ES-I3 (cell line): ENCODE results near the gene PRCC.

Source experiments
- H3K36me3 ChIP-seq: 2 replicates; pipeline ENCODE4 v1.6.1; 2013; ENCODE audit warnings: mild to moderate bottlenecking, low read length, control low read depth, moderate library complexity; ENCODE audit not compliant: insufficient read depth
- H3K4me1 ChIP-seq: 2 replicates; pipeline ENCODE4 v1.6.1; 2013; ENCODE audit warnings: mild to moderate bottlenecking, control low read depth, low read length; ENCODE audit not compliant: insufficient read depth
- H3K9ac ChIP-seq: 2 replicates; pipeline ENCODE4 v1.6.1; 2013; ENCODE audit warnings: low read depth, mild to moderate bottlenecking, low read length, moderate library complexity
- H3K9me3 ChIP-seq: 2 replicates; pipeline ENCODE4 v1.6.1; 2013; ENCODE audit warnings: mild to moderate bottlenecking, low read length, moderate library complexity; ENCODE audit not compliant: control insufficient read depth, insufficient read depth

Gene PRCC

DNA sequence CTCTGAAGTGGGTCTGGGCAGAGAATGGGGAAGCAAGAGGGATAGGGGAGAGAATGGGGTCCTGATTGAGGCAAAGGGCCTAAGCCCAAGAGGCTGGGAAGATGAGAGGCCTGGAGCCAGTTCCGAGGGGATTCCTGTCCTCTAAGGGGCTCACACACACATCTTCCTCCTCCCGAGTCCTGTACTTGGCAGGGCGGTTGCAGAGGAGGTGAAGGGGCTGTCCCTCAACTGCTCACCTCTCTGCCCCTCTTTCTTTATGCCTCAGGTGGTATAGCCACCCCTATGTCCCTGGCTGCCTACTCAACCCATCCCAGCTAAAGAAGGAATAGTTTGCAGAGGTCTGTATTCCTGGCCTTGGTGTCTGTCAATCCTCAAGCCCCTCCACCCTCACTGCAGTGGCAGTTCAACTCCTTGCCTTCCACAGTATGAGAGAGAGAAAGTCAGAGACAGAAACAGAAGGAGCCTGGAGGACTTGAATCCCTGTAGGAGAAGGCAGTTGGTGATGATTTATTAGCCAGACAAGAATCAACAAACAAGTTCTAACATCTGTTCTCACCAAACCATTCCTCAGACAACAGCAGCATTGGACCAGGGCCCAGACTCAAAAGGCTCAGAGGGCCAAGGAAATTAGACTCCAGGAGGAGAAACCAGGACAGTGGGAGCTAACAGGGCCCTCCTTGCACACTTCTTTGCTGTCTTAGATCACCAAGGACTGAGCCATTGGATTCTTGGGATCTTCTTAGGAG, 38.6 kb downstream of the PRCC start:
- peaks cover 2% of the 10 kb centered on the region; the same call in 1 of the 2 replicates for H3K36me3 ChIP-seq
- H3K9me3 ChIP-seq = no peaks in the 10 kb centered on the region
- H3K4me1 ChIP-seq = no peaks in the 10 kb centered on the region
- H3K9ac ChIP-seq = no peak overlapping the region

DNA sequence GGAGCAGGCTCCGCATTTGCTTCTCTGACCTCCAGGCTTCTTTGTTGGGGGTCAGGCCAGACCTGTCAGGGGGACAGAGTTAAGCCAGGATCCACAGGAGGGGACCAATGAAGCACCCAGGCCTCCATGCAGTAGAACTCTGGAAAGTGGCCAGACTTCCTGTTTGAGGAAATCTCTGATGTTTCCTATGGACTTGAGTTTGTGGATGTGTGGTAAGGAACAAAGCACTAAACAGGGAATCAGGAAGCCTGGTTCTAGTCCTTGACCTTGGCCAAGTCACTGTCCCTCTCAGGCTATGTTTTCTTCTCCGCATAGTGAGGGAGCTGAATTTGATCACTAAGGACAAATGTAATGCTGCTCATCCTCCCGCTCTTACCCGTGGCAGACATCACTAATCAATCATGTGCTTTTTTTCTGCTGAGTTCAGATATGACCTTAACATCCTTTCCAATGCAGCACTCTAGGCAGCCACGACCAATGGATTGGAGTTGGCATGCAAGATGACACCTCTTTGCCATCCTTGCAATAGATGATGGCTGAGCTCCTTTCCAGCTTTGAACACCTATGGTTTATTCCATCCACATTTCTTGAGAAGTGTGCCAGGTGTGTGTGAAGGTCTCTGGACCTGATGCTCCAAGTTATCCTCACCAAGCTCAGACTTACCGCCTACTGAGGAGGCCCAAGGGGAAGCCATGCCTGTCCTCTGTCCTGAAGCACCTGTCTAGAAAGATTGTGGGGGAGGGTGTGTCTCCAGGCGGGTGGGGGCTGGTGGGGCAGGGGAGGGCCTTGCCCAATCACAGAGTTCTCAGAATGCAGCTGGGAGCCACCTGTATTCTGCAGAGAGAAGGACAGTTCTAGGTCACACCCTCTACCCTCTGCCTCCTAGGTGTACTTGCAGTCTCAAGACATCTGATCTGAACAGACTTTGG, 39.4 kb downstream of the PRCC start:
- Histone ChIP-seq H3K36me3 (peaks cover 2% of the 10 kb centered on the region; the same call in 1 of the 2 replicates), H3K4me1 (no peaks in the 10 kb centered on the region), H3K9ac (no peak overlapping the region), H3K9me3 (no peaks in the 10 kb centered on the region)

GRCh38 chr1:156807627-156808026, 40.3 kb downstream of the PRCC start:
- Histone ChIP-seq H3K4me1 (no peaks in the 10 kb centered on the region), H3K9me3 (no peaks in the 10 kb centered on the region), H3K9ac (no peak overlapping the region), H3K36me3 (no peaks in the 10 kb centered on the region)

GRCh38 chr1:156808186-156809030, 41.1 kb downstream of the PRCC start:
- H3K9ac ChIP-seq = no peak overlapping the region
- H3K9me3 ChIP-seq = no peaks in the 10 kb centered on the region
- H3K4me1 ChIP-seq = no peaks in the 10 kb centered on the region
- no peaks in the 10 kb centered on the region for H3K36me3 ChIP-seq

DNA sequence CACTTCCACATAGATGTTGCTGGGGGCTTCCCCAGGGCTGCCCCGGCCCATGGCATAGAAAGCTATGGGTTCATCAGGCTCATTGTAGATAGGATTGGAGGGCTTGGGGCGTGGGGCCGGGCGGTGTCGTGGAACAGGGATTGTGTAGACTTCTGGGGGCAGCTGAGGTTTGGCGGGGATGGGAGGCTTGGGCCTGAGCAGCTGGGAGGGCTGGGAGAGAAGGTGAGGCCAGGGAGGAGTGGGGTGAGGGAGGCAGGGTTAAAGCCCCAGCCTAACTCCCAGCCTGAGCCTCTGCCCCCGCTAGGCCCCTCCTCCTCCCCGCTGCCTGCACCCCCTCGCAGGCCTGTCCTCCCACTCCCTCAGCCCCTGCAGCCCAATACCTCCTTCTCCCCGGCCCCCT, 41.9 kb downstream of the PRCC start:
- no peaks in the 10 kb centered on the region for H3K9me3 ChIP-seq
- peaks cover 1% of the 10 kb centered on the region; the same call in 1 of the 2 replicates for H3K4me1 ChIP-seq
- H3K36me3 ChIP-seq = no peaks in the 10 kb centered on the region
- H3K9ac ChIP-seq = no peak overlapping the region

DNA sequence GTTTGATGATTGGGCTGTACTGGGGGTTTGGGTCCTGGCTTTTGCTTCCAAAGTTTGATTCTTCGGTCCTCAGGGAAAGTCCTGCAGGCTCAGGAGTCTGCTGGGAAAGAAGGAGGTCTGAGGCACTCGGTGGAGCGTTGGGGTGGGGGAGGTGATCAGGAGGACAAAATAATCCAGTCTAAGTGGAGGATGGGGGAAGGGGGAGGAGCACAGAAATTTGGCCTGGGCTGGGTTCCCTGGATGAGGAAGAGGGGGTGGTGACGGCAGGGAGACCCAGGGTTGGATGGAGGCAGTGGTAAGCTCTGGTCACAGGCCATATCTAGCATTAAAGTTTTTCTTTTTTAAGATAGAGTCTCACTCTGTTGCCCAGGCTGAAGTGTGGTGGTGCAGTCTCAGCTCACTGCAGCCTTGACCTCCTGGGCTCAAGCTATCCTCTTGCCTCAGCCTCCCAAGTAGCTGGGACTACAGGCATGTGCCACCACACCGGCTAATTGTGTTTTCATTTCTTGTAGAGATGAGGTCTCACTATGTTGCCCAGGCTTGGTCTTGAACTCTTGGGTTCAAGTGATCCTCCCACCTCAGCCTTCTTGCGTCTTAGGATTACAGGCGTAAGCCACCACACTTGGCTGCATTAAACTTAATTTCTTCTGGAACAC, 42.5 kb downstream of the PRCC start:
- no peak overlapping the region for H3K9ac ChIP-seq

DNA sequence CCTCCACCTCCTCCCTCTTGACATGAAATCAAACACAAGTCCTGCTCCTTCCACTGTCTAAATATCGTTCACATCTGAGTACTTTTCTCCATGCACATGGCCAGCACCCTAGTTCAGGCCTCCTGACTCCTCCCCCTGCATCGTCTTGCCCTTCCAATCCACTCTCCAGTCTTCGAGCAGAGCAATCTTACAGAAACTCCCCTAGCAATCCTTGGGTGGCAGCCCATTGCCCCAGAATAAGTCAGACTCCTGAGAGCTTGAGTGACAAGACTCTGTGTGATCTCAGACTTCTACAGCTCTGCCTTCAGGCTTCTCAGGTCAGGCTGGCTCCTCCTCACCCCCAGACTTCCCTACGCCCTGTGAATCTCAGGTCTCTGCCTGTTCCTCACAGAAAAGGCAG, 43.8 kb downstream of the PRCC start:
- Histone ChIP-seq H3K4me1 (peaks cover 20% of the 10 kb centered on the region), H3K36me3 (no peaks in the 10 kb centered on the region), H3K9me3 (no peaks in the 10 kb centered on the region), H3K9ac (no peak overlapping the region)

More for the DNA sequence above, 42.5 kb downstream of the PRCC start:
- no peaks in the 10 kb centered on the region for H3K36me3 ChIP-seq
- H3K9me3 ChIP-seq = no peaks in the 10 kb centered on the region
- H3K4me1 ChIP-seq = peaks cover 7% of the 10 kb centered on the region

DNA sequence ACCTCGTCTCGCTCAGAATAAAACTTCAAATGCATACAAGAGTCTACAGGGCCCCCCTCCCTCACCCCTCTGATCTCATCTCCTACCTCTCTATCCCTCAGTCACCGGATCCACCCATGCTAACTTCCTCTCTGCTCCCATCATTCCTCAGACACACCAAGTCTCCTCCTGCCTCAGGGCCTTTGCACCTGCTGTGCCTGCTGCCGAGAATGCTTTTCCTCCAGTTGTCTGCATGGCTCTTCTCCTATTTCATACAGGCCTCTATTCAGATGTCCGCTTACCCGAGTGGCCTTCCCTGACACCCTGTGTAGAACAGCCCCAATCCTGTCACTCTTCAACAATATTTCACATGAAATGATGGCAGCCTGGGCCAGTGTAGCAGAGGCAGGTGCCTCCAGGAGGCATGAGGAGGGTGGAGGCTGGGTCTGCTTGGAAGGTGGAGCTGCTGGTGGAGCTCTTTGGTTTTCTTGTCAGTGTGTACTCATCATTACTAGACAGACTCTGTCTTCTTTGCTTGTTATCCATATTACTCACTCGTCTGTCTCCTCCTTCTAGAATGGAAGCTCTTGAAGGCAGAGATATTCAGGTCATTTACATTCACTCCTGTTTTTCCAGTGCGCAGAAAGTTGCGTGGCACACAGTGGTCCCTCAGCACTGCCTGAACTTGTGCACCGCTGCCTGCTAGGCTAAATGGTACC, 45.1 kb downstream of the PRCC start:
- H3K9me3 ChIP-seq = no peaks in the 10 kb centered on the region
- H3K36me3 ChIP-seq = no peaks in the 10 kb centered on the region
- peaks cover 24% of the 10 kb centered on the region for H3K4me1 ChIP-seq
- H3K9ac ChIP-seq = no peak overlapping the region

DNA sequence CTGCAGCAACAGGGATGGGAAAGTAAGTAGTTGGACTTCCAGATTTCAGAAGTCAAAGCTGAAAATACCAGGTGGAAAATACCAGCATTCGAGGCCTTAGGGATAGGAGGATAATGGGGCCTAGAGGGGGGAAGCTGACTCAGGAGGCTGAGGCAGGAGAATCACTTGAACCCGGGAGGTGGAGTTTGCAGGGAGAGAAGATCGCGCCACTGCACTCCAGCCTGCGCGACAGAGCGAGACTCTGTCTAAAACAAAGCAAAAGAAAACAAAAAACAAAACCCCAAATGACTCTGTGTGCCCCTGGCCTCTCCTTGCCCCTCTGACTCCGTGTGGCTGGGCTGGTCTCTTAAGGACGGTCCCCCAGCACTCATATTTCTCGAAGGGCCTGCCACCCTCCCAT, 46.0 kb downstream of the PRCC start:
- no peaks in the 10 kb centered on the region for H3K9me3 ChIP-seq
- peaks cover 24% of the 10 kb centered on the region for H3K4me1 ChIP-seq
- H3K9ac ChIP-seq = peak overlapping the region; percentile 60

DNA sequence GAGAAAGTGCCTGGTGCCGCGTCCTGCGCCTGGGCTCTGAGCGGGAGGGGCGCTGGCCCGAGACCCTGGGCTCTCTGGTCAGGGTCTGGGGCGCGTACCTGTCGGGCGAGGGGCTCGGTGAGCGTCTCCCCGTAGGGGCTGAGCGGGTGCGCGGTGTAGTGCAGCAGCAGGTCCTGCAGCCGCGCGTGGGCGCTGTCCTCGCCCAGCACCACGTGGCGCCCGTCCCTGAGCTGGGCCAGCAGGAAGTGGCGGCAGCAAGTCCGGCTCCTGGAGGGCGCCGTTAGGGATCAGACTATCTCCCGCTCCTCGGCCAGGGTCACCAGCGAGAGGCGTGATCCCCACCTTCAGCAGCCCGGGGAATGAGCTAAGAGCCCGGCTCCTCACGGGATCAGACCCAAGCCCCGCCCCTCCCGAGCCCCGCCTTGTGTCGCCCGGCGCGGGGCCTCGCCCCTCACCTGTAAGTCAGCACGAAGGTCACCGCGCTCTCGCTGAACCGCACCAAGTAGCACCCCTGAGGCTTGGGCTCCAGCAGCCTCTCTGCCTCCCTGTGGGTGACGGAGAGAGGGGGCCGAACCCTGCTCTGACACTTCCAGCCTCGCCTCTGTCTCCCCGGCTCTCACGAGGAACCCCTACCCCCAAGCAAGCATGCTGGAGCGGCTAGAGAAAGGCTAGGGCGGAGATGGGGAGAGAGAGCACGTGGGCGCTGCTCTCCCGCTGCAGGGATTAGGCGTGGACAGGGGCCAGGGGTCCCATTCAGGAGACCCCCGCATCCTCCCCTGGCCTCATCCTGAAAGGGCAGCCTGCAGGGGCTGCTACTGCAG, 46.6 kb downstream of the PRCC start:
- peaks cover 24% of the 10 kb centered on the region for H3K4me1 ChIP-seq
- H3K9me3 ChIP-seq = no peaks in the 10 kb centered on the region
- peak overlapping the region; percentile 60 for H3K9ac ChIP-seq
- H3K36me3 ChIP-seq = no peaks in the 10 kb centered on the region

More for the DNA sequence above, 46.0 kb downstream of the PRCC start:
- H3K36me3 ChIP-seq = no peaks in the 10 kb centered on the region

DNA sequence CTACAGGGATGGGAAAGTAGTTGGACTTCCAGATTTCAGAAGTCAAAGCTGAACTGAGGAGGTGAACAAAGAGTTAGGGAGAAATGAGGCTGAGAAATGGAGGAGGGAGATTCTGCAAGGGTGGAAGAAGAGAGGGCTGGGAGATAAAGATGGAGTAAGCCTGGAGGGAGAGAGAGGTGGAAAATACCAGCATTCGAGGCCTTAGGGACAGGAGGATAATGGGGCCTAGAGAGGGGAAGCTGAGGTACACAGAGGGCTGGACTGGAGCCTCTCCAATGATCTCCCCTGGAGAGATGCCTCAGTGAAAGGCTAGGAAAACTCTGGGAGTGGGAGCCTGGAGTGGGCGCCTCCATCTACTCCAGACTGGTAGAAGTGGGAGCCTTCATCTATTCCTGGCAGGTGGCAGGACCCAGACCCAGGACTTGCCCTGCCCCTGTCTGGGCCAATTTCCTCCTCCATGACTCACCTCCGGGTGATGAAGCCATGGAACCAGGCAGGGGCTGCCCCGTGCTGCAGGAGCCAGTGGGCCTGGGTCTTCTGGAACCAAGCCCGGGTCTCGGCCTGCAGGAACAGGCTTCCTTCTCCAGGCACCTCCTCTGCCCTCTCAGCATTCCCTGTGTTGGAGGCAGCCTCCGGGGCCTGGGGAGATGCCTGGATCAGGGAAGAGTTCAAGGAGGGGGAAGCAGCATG, 47.4 kb downstream of the PRCC start:
- H3K9me3 ChIP-seq = no peaks in the 10 kb centered on the region
- H3K9ac ChIP-seq = 0 out of 2 replicates have a peak overlapping the region, but pooled peaks have one; percentile 60
- H3K36me3 ChIP-seq = no peaks in the 10 kb centered on the region
- peaks cover 24% of the 10 kb centered on the region for H3K4me1 ChIP-seq

- H3K4me1 ChIP-seq = peaks cover 24% of the 10 kb centered on the region
- H3K9me3 ChIP-seq = no peaks in the 10 kb centered on the region
- no peak overlapping the region for H3K9ac ChIP-seq
- no peaks in the 10 kb centered on the region for H3K36me3 ChIP-seq
Observed at GRCh38 chr1:156815307-156815826, 48.0 kb downstream of the PRCC start.
